Measurements from ENCODE around the gene ZNF366.

GRCh38 chr5:72453246-72453775 is 53.9 kb downstream of the ZNF366 start:
- TF ChIP-seq CTCF (IDR thresholded peaks at IDR 0.05) (no peak), POLR2A (IDR thresholded peaks at IDR 0.05) (no peak)
